Right kidney (tissue), 1 donor: ENCODE data around the gene KRT74.
"Not testable (repeated sequence)": the region's sequence is repeated elsewhere in the genome, so short reads cannot be mapped to it uniquely, and the experiment has no call there.

Experiments used
- DNase-seq: peaks from one replicate; pipeline ENCODE4 v3.0.0-alpha.2; 2016

Gene KRT74

GRCh38 chr12:52602552-52602951, 28.9 kb upstream of the KRT74 start:
- no peak for DNase-seq

GRCh38 chr12:52601671-52602070, 28.0 kb upstream of the KRT74 start:
- DNase-seq, result no peak

- DNase-seq, result no peak
Observed at GRCh38 chr12:52600941-52601481, 27.4 kb upstream of the KRT74 start, which contains the start of gene KRT72. Gene KRT72 (minus strand): TSS chr12:52601463. CDS start chr12:52601452, 11 bp downstream.

GRCh38 chr12:52600475-52600874, 26.8 kb upstream of the KRT74 start:
- no peak for DNase-seq

- DNase-seq, result no peak
Observed at GRCh38 chr12:52600071-52600470, 26.4 kb upstream of the KRT74 start.

GRCh38 chr12:52598966-52599365, 25.3 kb upstream of the KRT74 start:
- no peak for DNase-seq

GRCh38 chr12:52594237-52594636, 20.6 kb upstream of the KRT74 start:
- not testable (repeated sequence) for DNase-seq

- no peak for DNase-seq
Observed at GRCh38 chr12:52591521-52591920, 17.9 kb upstream of the KRT74 start.

- DNase-seq, result no peak
Observed at GRCh38 chr12:52590021-52590420, 16.4 kb upstream of the KRT74 start.

GRCh38 chr12:52587563-52587962, 13.9 kb upstream of the KRT74 start:
- DNase-seq, result no peak

GRCh38 chr12:52585946-52586345, 12.3 kb upstream of the KRT74 start:
- no peak for DNase-seq

GRCh38 chr12:52585066-52585465, 11.4 kb upstream of the KRT74 start:
- no peak for DNase-seq

- DNase-seq, result no peak
Observed at GRCh38 chr12:52584156-52584682, 10.6 kb upstream of the KRT74 start.

- DNase-seq, result peak; percentile 61
Observed at GRCh38 chr12:52582971-52583456, 9.4 kb upstream of the KRT74 start.

- no peak for DNase-seq
Observed at GRCh38 chr12:52582486-52582885, 8.8 kb upstream of the KRT74 start.

GRCh38 chr12:52581481-52581880, 7.8 kb upstream of the KRT74 start:
- DNase-seq, result no peak

- no peak for DNase-seq
Observed at GRCh38 chr12:52581066-52581465, 7.4 kb upstream of the KRT74 start.

GRCh38 chr12:52580496-52580895, 6.9 kb upstream of the KRT74 start:
- DNase-seq, result no peak

- no peak for DNase-seq
Observed at GRCh38 chr12:52579468-52580465, 6.1 kb upstream of the KRT74 start.

- no peak for DNase-seq
Observed at GRCh38 chr12:52578469-52578868, 4.8 kb upstream of the KRT74 start.

GRCh38 chr12:52577316-52577715, 3.7 kb upstream of the KRT74 start:
- no peak for DNase-seq

- no peak for DNase-seq
Observed at GRCh38 chr12:52575948-52576347, 2.3 kb upstream of the KRT74 start.

- no peak for DNase-seq
Observed at GRCh38 chr12:52575256-52575655, 1.6 kb upstream of the KRT74 start.
